ENCODE data around the gene ACOXL. TPM values are rescaled to one million over a fixed set of nuclear protein-coding genes. Genes with fewer than 3 reads are reported as not detected.

ACOXL gene
- total and polyA plus RNA-seq, 2 experiments from 2014 or later: not detected

- H3K9me3 ChIP-seq (ENCODE audit: low read depth): no peaks in the 10 kb centered on the region
- no peak overlapping the region for H2AFZ ChIP-seq
- no peaks in the 10 kb centered on the region for H3K9me2 ChIP-seq (ENCODE audit: insufficient read depth)
- H3K27ac ChIP-seq: no peak overlapping the region
- no peak overlapping the region for H3K4me2 ChIP-seq (ENCODE audit: unreplicated experiment)
- DNase-seq: no peak
- in situ Hi-C loops (cut with MboI): no loop called here
- TF ChIP-seq EZH2 (IDR thresholded peaks at IDR 0.05; ENCODE audit: insufficient read depth, poor library complexity, severe bottlenecking): no peak
- TF ChIP-seq EZH2phosphoT487 (IDR thresholded peaks at IDR 0.05; ENCODE audit: insufficient read depth, low read depth): no peak
- no peaks in the 10 kb centered on the region for H3K36me3 ChIP-seq (ENCODE audit: low read depth)
- H3K9ac ChIP-seq: no peak overlapping the region
- H3K4me1 ChIP-seq (ENCODE audit: insufficient read depth): no peaks in the 10 kb centered on the region
- no peaks in the 10 kb centered on the region for H4K20me1 ChIP-seq (ENCODE audit: insufficient read depth)
- no peaks in the 10 kb centered on the region for H3F3A ChIP-seq (ENCODE audit: insufficient read depth)
- H3K4me3 ChIP-seq: no peak overlapping the region
- H3K79me2 ChIP-seq (ENCODE audit: insufficient read depth): no peaks in the 10 kb centered on the region
- peaks cover 14% of the 10 kb centered on the region for H3K27me3 ChIP-seq (replicated peaks; ENCODE audit: insufficient read depth)
These were observed 267.3 kb downstream of the ACOXL start for GRCh38 chr2:110999626-111000025.

GRCh38 chr2:111005307-111005706 is 272.9 kb downstream of the ACOXL start:
- no peak for DNase-seq
- 63% methylated on average over 3 of the region's 3 CpGs for WGBS, 2 experiments (ENCODE audit: low coverage in 1 of 2, low lambda C conversion rate in 2 of 2, missing lambda C conversion rate in 2 of 2)
- no peaks in the 10 kb centered on the region for H4K20me1 ChIP-seq (ENCODE audit: insufficient read depth)
- H3K4me1 ChIP-seq (ENCODE audit: insufficient read depth): no peaks in the 10 kb centered on the region
- no peak overlapping the region for H2AFZ ChIP-seq
- H3K27ac ChIP-seq: no peak overlapping the region
- H3K9me3 ChIP-seq (ENCODE audit: low read depth): no peaks in the 10 kb centered on the region
- H3K4me2 ChIP-seq (ENCODE audit: unreplicated experiment): no peak overlapping the region
- no peaks in the 10 kb centered on the region for H3F3A ChIP-seq (ENCODE audit: insufficient read depth)
- peaks cover 36% of the 10 kb centered on the region for H3K27me3 ChIP-seq (replicated peaks; ENCODE audit: insufficient read depth)
- H3K79me2 ChIP-seq (ENCODE audit: insufficient read depth): no peaks in the 10 kb centered on the region
- H3K36me3 ChIP-seq (ENCODE audit: low read depth): no peaks in the 10 kb centered on the region
- no peak overlapping the region for H3K4me3 ChIP-seq
- in situ Hi-C loops (cut with MboI): no loop called here
- H3K9ac ChIP-seq: no peak overlapping the region
- TF ChIP-seq EZH2 (IDR thresholded peaks at IDR 0.05; ENCODE audit: insufficient read depth, poor library complexity, severe bottlenecking) (no peak), EZH2phosphoT487 (IDR thresholded peaks at IDR 0.05; ENCODE audit: insufficient read depth, low read depth) (no peak)
- H3K9me2 ChIP-seq (ENCODE audit: insufficient read depth): no peaks in the 10 kb centered on the region

- H3K9ac ChIP-seq: no peak overlapping the region
- no peak overlapping the region for H3K27ac ChIP-seq
- H3K79me2 ChIP-seq (ENCODE audit: insufficient read depth): no peaks in the 10 kb centered on the region
- in situ Hi-C loops (cut with MboI): no loop called here
- no peak overlapping the region for H2AFZ ChIP-seq
- no peaks in the 10 kb centered on the region for H3K9me3 ChIP-seq (ENCODE audit: low read depth)
- TF ChIP-seq EZH2 (IDR thresholded peaks at IDR 0.05; ENCODE audit: insufficient read depth, poor library complexity, severe bottlenecking) (no peak), EZH2phosphoT487 (IDR thresholded peaks at IDR 0.05; ENCODE audit: insufficient read depth, low read depth) (no peak)
- peaks cover 37% of the 10 kb centered on the region for H3K27me3 ChIP-seq (replicated peaks; ENCODE audit: insufficient read depth)
- H3K4me2 ChIP-seq (ENCODE audit: unreplicated experiment): no peak overlapping the region
- H3K36me3 ChIP-seq (ENCODE audit: low read depth): no peaks in the 10 kb centered on the region
- H3K4me1 ChIP-seq (ENCODE audit: insufficient read depth): no peaks in the 10 kb centered on the region
- DNase-seq: no peak
- WGBS, 2 experiments (ENCODE audit: low coverage in 1 of 2, low lambda C conversion rate in 2 of 2, missing lambda C conversion rate in 2 of 2): 14 to 15% methylated on average over 4 of the region's 4 CpGs
- H3K9me2 ChIP-seq (ENCODE audit: insufficient read depth): no peaks in the 10 kb centered on the region
- no peak overlapping the region for H3K4me3 ChIP-seq
- no peaks in the 10 kb centered on the region for H3F3A ChIP-seq (ENCODE audit: insufficient read depth)
- no peaks in the 10 kb centered on the region for H4K20me1 ChIP-seq (ENCODE audit: insufficient read depth)
These were observed 273.4 kb downstream of the ACOXL start for GRCh38 chr2:111005821-111006220.

GRCh38 chr2:111007757-111008688 is 275.6 kb downstream of the ACOXL start:
- WGBS, 2 experiments (ENCODE audit: low coverage in 1 of 2, low lambda C conversion rate in 2 of 2, missing lambda C conversion rate in 2 of 2): 42 to 47% methylated on average over 7 of the region's 7 CpGs
- TF ChIP-seq EZH2phosphoT487 (IDR thresholded peaks at IDR 0.05; ENCODE audit: insufficient read depth, low read depth) (no peak), EZH2 (IDR thresholded peaks at IDR 0.05; ENCODE audit: insufficient read depth, poor library complexity, severe bottlenecking) (no peak)

More at GRCh38 chr2:111007757-111008688, 275.6 kb downstream of the ACOXL start:
- H3K36me3 ChIP-seq (ENCODE audit: low read depth): no peaks in the 10 kb centered on the region
- H3K9ac ChIP-seq: no peak overlapping the region
- no peak overlapping the region for H3K4me3 ChIP-seq
- no peaks in the 10 kb centered on the region for H4K20me1 ChIP-seq (ENCODE audit: insufficient read depth)
- H3K9me2 ChIP-seq (ENCODE audit: insufficient read depth): no peaks in the 10 kb centered on the region
- H3K27me3 ChIP-seq (replicated peaks; ENCODE audit: insufficient read depth): peaks cover 37% of the 10 kb centered on the region
- no peak overlapping the region for H2AFZ ChIP-seq
- H3K9me3 ChIP-seq (ENCODE audit: low read depth): peaks cover 6% of the 10 kb centered on the region
- no peaks in the 10 kb centered on the region for H3F3A ChIP-seq (ENCODE audit: insufficient read depth)
- H3K27ac ChIP-seq: no peak overlapping the region
- in situ Hi-C loops (cut with MboI): no loop called here
- no peaks in the 10 kb centered on the region for H3K79me2 ChIP-seq (ENCODE audit: insufficient read depth)
- H3K4me1 ChIP-seq (ENCODE audit: insufficient read depth): no peaks in the 10 kb centered on the region
- no peak for DNase-seq
- no peak overlapping the region for H3K4me2 ChIP-seq (ENCODE audit: unreplicated experiment)
